ENCODE results near the gene LEFTY1. TPM values are rescaled to one million over a fixed set of nuclear protein-coding genes. Genes with fewer than 3 reads are reported as not detected.
A peak's percentile ranks its signal among the peaks of the same experiment; 100 is the strongest.

LEFTY1 gene
- total and polyA plus RNA-seq, 2 experiments from 2014 or later: 3.9 to 5.8 TPM

- Histone ChIP-seq H4K20me1 (ENCODE audit: insufficient read depth, poor library complexity, severe bottlenecking) (no peaks in the 10 kb centered on the region), H3K4me2 (no peak overlapping the region), H3K9me2 (replicated peaks; ENCODE audit: insufficient read depth) (no peaks in the 10 kb centered on the region), H3K27me3 (no peaks in the 10 kb centered on the region), H3K36me3 (replicated peaks; ENCODE audit: insufficient read depth, low read depth) (no peaks in the 10 kb centered on the region), H3K4me1 (ENCODE audit: insufficient read depth) (peaks cover 4% of the 10 kb centered on the region), H3K4me3 (no peak overlapping the region), H3K27ac (no peak overlapping the region), H2AFZ (no peak overlapping the region), H3K9me3 (ENCODE audit: low read depth) (no peaks in the 10 kb centered on the region), H3K79me2 (no peaks in the 10 kb centered on the region)
- TF ChIP-seq CTCF (IDR thresholded peaks at IDR 0.05; ENCODE audit: poor library complexity): no peak
- TF ChIP-seq EZH2phosphoT487 (IDR thresholded peaks at IDR 0.05; ENCODE audit: low read depth, severe bottlenecking, unreplicated experiment): no peak
- no peak for TF ChIP-seq EZH2 (IDR thresholded peaks at IDR 0.05; ENCODE audit: borderline replicate concordance)
- DNase-seq (ENCODE audit: low spot score): no peak
- WGBS (ENCODE audit: low lambda C conversion rate, missing lambda C conversion rate): 94% methylated on average over 20 of the region's 20 CpGs
These were observed 42.3 kb downstream of the LEFTY1 start for GRCh38 chr1:225846331-225847310.

- Histone ChIP-seq H3K9me3 (ENCODE audit: low read depth) (no peaks in the 10 kb centered on the region), H3K4me1 (ENCODE audit: insufficient read depth) (peaks cover 4% of the 10 kb centered on the region), H2AFZ (no peak overlapping the region), H3K4me2 (no peak overlapping the region), H4K20me1 (ENCODE audit: insufficient read depth, poor library complexity, severe bottlenecking) (no peaks in the 10 kb centered on the region), H3K27me3 (no peaks in the 10 kb centered on the region), H3K27ac (no peak overlapping the region), H3K4me3 (no peak overlapping the region), H3K79me2 (no peaks in the 10 kb centered on the region), H3K36me3 (replicated peaks; ENCODE audit: insufficient read depth, low read depth) (no peaks in the 10 kb centered on the region), H3K9me2 (replicated peaks; ENCODE audit: insufficient read depth) (no peaks in the 10 kb centered on the region)
- peak; percentile 83 for DNase-seq (ENCODE audit: low spot score)
- 57% methylated on average over 13 of the region's 13 CpGs for WGBS (ENCODE audit: low lambda C conversion rate, missing lambda C conversion rate)
- TF ChIP-seq CTCF (IDR thresholded peaks at IDR 0.05; ENCODE audit: poor library complexity): peak; percentile 69
- TF ChIP-seq EZH2 (IDR thresholded peaks at IDR 0.05; ENCODE audit: borderline replicate concordance): no peak
These were observed 43.2 kb downstream of the LEFTY1 start for GRCh38 chr1:225845571-225846259.

GRCh38 chr1:225845097-225845496 is 43.8 kb downstream of the LEFTY1 start:
- no peaks in the 10 kb centered on the region for H3K36me3 ChIP-seq (replicated peaks; ENCODE audit: insufficient read depth, low read depth)
- peaks cover 4% of the 10 kb centered on the region for H3K4me1 ChIP-seq (ENCODE audit: insufficient read depth)
- no peak overlapping the region for H3K27ac ChIP-seq
- H3K9me2 ChIP-seq (replicated peaks; ENCODE audit: insufficient read depth): no peaks in the 10 kb centered on the region
- H3K4me2 ChIP-seq: no peak overlapping the region
- H4K20me1 ChIP-seq (ENCODE audit: insufficient read depth, poor library complexity, severe bottlenecking): no peaks in the 10 kb centered on the region
- no peaks in the 10 kb centered on the region for H3K79me2 ChIP-seq
- no peaks in the 10 kb centered on the region for H3K27me3 ChIP-seq
- H2AFZ ChIP-seq: no peak overlapping the region
- no peaks in the 10 kb centered on the region for H3K9me3 ChIP-seq (ENCODE audit: low read depth)
- TF ChIP-seq EZH2 (IDR thresholded peaks at IDR 0.05; ENCODE audit: borderline replicate concordance) (no peak), CTCF (IDR thresholded peaks at IDR 0.05; ENCODE audit: poor library complexity) (no peak), EZH2phosphoT487 (IDR thresholded peaks at IDR 0.05; ENCODE audit: low read depth, severe bottlenecking, unreplicated experiment) (no peak)
- no peak for DNase-seq (ENCODE audit: low spot score)
- no peak overlapping the region for H3K4me3 ChIP-seq
- 91% methylated on average over 9 of the region's 14 CpGs for WGBS (ENCODE audit: low lambda C conversion rate, missing lambda C conversion rate)

Measured in hepatocyte (in vitro differentiated cells).